HG03565 (cell line): ENCODE measurements around the gene TBC1D10A.

Source experiments
- ATAC-seq: cut with Tn5 transposase; IDR thresholded peaks from one replicate; pipeline ENCODE4 v1.9.1; 2021; ENCODE audit warnings: mild to moderate bottlenecking, moderate library complexity; ENCODE audit not compliant: unreplicated experiment

The TBC1D10A gene

DNA sequence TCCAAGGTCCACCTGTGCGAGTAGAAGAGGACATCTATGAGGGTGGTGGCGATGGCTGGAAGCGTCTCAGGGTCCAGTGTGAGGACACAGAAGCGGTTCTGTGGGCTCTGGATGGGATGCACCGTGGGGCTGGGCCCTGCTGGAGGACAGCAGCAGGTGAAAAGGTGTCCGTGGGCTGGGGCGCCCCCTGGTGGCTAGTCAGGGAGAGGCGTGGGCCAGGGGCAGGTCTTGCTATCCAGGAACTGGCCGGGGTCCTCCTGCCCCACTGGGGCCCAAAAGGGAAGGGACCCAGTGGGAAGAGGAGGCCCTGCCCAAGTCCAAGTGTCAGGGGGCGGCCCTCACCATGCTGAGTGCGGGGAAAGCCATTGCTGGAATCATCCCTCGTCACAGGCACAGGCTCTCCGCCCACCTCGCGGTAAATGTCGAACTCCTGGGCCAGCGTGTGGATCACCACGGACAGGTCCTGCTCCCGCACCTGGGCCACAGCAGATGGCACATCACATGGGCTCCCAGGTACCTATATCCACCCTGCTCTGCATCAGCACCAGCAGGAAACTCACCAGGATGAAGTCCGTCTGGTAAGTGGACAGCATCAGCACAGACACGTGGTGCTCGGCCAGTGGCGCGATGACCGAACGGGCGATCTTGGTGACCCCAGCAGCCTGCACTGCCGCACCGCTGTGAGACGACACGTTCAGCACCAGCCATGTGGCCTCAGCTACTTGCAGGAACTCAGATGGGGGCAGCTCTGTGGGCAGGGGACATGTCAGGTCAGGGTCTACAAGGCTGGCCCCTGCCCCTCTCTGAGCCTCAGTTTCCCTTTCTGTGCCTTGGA lies 39.7 kb downstream of the TBC1D10A start:
- ATAC-seq, result no peak

DNA sequence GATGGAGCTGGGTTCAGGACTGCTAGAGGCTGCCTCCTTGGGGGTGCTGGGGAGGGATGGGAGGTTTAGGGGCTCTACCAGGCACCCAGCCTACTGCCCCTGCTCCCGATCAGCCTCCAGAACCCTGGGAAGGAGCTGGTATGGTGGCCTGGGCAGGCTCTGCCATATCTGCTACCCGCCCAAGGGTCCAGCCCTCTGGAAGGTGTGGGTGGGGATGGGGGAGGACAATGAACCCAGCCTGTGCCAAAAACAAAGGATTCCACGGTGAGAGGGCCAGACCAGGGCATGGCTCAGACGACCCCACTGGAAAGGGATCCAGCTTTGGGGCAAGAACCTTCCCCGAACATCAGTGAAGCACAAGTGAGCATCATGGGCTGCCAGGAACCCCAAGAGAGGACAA lies 40.4 kb downstream of the TBC1D10A start:
- no peak for ATAC-seq

DNA sequence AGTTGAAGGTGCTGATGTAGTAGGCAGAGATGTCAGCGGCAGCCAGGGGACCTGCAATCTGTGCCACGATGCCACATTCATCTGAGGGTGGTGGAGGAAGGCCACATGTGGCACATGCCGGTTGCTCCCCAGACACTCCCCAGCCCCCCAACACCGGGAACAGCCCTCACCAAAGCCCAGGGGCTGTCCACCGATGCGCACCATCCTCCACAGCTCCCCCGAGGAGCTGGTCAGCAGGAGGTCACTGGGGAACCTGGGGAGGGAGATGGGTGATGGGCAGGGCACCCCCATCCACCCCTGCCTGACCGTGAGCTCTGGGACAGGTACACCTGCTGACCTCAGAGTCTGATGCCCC lies 40.9 kb downstream of the TBC1D10A start:
- ATAC-seq, result no peak

DNA sequence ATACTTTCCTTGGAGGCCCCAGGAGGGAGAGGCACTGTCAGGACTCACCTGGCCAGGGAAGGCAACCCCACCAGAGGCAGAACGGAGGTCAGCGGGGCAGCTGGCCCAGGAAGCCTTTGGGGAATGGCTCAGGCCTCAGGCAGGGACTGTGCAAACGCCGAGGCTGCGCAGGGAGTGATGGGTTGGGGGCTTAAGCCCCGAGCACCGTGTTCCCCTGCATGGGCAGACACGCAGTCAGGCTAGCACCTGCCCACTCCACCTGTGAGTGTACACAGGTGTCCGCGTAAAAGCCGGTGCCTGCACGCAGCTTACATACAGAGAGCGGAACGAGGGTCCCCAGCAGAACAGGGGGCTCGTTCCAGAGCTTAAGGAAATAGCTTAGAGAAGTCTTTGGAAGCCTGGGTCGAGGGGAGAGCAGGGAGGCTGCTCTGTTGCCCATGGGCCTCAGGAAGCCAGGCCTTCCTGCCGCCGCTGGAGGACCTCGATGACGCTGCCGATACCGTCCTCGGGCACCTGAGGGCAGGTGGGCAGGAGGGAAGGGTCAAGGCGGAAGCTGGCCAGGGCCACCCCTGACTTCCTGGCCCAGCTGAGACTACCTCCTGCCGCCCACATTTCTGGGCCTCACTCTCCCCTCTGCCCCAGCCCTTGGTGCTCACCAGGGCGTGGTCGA lies 41.4 kb downstream of the TBC1D10A start:
- no peak for ATAC-seq

DNA sequence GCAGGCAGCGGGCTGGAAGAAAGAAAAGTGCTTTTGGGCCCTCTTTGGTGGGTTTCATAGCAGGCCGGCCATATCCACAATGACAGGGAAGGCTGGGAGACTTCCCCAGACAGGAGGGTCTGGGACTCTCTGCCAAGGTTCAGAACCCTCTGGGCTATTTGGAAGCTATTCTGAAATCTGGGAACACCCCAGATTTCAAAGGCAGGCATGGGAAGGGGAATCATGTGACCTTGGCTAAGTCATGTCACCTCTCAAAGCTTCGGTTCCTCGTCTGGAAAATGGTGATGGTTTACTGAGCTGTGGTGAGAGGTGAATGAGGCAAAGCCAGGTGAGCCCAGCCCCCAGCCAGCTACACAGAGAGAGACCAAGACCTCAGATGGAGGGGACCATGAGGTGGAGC lies 42.1 kb downstream of the TBC1D10A start:
- no peak for ATAC-seq

DNA sequence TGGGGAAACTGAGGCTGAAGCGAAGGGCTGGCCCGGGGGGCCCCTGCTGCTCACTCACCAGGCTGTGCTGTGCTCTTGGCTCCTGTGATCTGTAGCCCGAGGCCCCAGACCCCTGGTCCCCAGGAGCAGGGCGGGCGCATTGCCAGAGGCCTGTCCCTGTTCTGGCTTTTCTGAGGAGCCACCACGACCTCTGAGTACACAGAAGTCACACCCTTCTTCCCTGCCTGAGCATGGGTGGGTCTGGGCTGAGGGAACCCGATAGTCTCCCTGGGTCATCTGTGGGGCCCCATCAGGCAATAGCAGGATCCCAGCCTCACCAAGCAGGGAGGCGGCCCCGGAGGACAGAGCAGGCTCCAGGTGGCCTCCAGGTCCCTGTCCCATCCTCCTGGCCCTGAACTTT lies 42.6 kb downstream of the TBC1D10A start:
- no peak for ATAC-seq

DNA sequence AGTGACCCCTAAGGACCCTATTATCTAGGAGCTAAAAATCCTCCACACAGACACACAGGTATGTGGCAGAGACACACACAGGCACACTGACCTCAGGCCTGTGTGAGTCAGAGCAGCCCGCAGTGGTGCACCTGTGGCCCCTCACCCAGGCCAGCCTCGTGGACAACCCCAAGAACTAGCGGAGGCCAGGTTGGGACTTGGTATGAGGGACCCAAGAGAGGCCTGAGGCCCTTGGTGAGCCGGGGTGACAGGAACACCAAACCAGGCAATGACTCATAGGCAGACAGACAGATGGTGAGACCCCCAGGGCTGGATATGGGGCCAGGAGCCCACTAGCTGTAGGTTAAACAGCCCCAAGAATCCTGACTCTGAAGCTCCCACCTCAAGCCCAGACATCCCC lies 43.4 kb downstream of the TBC1D10A start:
- ATAC-seq, result no peak

DNA sequence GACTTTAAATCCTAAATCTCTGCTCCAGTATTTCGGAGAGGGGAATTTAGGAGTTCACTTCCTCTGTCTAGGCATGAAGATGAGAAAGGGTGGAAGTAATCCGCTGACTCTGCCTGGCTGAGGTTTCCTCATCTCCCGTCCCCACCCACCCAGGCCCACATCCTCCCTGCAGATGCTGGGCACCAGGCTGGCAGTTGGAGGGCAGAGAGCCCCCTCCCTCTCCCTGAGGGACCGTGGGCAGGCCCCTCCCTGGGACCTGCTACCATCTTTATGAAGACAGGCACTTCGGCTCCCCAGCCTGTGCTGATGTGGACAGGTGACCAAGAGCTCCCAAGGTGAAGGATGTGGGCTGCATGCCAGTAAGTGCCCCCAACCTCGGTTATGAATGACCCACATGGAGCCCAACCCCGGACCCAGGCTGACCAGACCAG lies 44.1 kb downstream of the TBC1D10A start:
- no peak for ATAC-seq

DNA sequence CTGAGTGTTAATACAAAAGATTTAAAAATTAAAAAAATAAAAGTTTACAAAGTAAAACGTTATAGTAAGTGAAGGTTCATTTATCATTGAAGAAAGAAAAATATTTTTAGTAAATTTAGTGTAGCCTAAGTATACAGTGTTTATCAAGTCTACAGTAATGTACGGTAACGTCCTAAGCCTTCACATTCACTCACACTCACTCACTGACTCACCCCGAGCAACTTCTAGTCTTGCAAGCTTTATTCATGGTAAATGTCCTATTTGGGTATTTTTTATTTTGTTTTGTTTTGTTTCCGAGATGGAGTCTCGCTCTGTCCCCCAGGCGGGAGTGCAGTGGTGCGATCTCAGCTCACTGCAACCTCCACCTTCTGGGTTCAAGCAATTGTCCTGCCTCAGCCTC lies 46.2 kb downstream of the TBC1D10A start:
- no peak for ATAC-seq

DNA sequence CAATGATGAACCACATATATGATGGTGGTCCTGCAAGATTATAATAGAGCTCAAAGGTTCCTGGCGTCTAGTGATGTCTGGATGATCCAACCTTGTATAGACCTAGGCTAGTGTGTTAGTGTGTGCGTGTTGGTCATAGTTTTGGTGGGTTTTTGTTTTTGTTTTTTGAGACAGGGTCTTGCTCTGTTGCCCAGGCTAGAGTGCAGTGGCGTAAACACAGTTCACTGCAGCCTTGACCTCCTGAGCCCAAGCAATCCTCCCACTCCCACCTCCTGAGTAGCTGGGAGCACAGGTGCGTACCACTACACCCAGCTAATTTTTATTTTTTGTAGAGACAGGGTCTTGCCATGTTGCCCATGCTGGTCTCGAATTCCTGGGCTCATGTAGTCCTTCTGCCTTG lies 46.8 kb downstream of the TBC1D10A start:
- no peak for ATAC-seq

DNA sequence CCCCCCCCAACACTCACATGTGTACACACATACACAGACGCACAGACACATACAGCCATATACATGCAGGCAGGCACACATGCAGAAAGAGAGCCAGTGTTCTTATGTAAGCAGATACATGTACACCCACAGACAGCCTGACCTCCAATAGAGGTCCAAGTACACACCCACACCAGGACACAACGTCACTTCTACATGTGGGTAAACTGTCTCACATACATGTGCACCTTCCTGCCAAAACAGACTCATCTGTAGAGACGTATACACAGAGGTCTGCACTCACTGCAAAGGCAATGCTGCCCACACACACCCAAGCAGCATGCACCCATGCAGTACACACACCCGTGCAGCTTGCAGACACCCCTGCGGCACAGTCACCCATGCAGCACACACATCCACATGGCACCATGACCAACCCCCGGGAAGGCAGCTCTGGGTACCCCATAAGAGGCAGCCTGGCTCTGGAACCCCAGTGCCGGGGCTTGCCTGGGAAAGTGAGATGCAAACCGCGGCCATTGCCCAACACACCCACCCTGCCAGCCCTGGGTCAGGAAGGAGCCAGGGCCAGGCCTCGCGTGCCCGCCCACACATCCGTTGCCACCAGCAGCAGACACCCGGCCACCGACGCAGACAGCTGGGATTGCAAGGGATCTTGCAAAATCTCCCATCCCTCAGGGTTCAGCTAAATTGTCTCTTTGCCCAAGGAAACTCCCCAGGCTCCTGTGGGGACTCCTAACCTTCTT lies 47.5 kb downstream of the TBC1D10A start:
- no peak for ATAC-seq

DNA sequence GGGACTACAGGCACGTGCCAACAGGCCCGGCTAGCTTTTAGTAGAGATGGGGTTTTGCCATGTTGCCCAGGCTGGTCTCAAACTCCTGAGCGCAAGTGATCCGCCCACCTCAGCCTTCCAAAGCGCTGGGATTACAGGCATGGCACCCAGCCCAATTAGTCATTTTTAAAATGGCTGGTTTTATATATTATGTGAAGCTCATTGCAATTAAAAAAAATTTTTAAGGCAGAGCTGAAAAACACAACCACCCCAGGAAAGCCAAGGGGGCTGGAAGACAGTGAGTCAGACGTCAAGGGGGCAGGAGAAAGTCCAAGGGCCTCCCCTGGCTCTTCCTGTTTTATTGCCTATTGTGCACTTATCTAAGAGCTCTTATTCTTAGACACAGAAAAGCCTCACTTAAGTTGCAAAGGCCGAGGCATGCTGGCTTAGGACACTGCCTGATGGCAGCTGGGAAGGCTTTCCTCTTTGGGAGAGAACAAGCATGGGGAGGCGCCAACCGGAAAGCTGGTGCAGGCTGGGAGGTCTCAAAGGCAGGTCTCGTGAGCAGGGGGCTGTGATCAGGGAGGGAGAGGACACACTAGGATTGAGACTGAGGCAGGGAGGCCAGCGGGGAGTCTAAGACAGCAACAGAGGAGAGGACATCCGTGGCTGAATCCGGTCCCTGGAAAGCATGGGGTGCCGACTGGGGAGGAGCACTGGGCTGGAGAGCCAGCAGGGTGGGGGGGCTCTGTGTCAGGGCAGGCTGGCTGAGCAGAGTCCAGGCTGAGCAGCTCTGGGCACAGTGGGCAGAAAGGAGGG lies 49.0 kb downstream of the TBC1D10A start:
- ATAC-seq, result no peak

DNA sequence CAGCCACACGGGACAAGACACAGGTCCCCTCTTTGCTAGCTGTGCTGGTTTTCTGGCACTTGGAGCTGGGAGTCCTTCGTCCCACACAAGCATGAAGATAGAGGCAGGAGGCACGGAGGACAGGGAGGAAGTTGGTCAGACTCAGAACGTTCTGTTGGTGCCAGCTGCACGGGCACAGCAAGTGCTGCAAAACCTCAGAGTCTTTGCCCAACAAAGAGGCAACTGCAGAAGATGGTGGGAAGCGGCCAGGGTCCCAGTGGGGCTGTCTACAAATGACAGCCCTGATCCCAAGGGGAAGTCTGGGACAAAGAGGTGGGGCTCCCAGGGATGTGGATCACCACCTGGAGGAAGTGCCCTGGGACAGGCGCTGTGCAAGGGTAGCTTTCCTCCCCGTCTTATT lies 50.7 kb downstream of the TBC1D10A start:
- ATAC-seq, result no peak

DNA sequence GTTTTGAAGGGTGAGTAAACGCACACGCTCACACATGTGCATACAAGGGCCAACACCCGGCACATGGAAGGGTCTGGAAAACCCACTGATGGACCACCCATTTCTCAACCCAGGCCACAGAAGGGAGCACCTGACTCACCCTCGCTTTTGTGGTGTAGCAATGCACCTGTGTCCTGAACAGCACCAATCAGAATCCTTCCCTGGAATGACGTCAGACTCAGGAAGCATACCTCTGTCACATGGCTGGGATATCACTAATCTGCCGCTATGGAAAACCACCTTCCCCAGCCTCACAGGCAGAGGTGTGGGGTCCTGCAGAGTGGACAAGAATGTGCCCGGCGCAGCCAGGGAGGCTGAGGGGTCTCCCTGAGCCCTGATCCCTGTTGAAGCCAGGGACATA lies 51.1 kb downstream of the TBC1D10A start:
- no peak for ATAC-seq

DNA sequence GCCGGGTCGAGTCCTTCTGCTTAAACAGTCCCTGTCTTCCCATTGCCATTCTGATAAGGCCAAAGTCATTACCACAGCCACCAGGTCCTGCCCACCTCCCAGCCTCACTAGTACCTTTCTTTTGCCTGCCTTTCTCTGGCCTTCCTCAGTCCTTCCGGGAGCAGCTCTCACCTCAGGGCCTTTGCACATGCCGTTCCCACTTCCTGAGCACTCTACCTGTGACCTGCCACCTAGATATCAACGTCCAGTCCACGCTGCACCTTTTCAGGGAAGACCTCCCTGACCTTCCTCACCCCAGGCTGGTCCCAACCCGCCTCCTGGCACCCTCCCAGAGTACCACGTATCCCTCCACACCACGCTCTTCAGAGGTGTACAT lies 52.3 kb downstream of the TBC1D10A start:
- ATAC-seq, result no peak

DNA sequence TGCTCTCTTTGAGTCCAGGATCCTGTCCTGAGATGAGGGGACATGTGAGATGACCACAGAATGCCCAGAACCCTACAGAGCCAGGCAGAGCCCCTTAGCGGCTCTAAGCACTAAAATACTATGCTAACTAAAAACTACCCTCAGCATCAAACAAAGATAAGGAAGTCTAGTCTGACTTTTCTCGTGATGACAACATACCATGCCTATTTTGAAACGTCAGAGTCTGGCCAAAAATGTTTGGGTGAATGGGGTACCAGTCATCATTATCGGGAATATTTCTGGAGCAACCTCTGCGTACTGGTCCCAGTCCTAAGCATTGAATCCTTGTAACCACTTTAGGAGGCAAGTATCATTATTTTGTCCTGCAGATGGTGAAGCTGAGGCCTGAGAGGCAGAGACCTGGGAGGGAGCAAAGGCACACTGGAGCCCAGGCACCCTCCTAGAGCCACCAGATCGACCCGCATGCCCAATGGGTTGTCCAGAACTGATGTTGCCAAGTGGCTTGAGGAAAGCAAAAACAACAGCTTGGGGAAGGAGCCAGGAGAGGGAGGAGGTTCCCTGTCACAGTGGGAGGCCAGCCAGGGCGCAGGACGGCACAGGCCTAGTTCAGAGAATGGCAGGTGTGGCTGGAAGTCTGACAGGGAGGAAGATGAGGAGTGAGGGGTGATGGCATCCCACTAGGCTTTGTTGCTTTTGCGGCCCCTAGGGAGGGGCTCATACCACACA lies 52.9 kb downstream of the TBC1D10A start:
- ATAC-seq, result no peak

DNA sequence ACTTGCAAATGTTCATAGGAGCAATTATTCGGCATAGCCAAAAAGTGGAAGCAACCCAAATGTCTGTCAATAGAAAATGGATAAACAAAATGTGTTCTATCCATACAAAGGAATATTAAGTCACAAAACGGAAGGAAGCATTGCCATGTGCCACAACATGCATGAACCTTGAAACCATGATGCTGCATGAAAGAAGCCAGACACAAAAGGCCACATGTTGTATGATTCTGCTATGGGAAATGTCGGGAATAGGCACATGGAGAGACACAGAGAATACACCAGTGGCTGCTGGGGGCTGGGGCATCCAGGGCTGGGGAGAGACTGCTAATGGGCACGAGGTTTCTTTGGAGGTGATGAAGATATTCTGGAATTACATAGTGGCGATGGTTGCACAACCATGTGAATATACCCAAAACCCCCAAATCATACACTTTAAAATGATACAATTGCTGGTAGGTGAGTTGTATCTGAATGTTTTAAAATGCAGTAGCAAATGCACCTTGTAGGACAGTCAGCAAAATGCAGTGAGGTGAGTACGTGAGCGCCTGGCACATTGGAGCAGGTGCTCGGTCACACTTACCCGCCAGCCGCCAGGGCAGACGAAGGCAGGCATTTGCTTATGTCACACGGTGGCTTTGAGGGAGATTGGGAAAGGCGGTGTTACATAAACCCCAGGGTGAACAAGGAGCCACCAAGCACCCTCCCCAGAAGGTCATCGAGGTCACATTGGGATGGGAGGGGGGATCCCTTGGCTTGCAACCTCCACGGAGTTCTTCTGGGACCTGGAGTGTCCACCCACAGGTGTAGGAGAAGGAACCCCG lies 53.8 kb downstream of the TBC1D10A start:
- ATAC-seq, result no peak

DNA sequence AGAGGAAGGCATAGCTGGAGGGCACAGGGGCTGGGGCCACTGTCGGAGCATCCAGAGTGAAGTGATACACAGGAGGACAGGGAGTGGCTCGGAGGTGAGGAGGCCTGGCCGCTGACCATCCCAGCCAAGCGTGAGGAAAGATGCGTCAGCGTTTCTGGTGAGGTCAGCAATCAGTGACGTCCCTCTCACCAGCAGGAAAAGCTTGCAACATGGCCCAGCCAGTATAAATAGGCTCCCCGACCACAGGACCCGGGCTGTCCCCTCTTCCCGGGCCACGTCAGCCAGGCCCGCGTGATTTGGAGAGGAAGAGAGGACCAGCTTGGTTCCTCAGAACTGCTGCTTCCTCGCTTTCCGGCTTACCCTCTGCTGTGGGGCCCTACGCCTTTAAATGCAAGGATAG lies 55.9 kb downstream of the TBC1D10A start:
- no peak for ATAC-seq

DNA sequence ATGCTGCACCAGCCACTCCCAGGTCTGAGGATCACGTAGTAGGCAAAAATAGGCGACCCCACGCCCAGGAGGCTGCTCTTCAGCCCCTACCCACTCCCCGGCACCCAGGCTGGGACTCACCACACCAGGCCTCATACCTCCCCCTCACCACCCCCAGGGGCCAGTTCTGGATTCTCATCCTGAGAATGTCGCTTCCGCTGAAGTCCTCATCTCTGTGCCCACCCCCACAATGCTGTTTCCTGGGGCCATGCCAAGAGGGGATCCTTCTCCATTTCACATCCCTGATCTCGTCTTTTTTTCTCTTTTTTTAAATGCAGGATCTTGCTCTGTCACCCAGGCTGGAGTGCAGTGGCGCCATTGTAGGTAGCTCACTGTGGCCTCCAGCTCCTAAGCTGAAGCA lies 58.4 kb downstream of the TBC1D10A start:
- ATAC-seq, result no peak
